HG02763 (cell line): Measurements from ENCODE around the gene CEBPA.

Source experiments
- ATAC-seq: cut with Tn5 transposase; IDR thresholded peaks from one replicate; pipeline ENCODE4 v1.9.1; 2021; ENCODE audit warnings: mild to moderate bottlenecking, moderate library complexity; ENCODE audit not compliant: unreplicated experiment

Gene CEBPA

GRCh38 chr19:33252418-33252962 is 49.8 kb downstream of the CEBPA start:
- ATAC-seq = no peak

DNA sequence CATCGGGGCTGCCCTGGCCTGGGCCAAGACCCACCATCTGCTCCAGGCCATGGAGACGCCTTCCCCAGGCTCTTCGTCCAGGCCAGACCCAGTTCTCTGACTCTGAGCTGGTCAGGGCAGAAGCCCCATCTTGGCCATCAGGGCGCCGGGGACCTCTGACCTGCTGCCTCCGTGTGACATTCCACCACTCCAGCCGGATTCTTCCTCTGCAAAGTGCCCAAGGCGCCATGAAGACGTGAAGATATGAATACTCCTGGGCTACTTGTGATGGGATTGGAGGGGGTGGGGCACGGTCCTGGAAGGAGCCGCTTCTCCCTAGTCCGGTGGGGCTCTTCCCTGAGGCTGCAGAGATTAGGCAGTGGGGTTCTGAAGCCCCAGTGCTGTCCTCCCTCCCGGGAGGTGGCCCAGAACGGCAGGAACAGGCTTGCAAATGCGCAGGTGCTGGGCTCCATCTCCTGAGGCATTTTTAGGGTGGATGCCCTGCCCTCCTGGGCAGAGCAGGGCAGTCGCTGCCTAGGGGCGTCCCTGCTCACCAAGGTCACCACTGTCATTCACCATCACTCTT is 50.7 kb downstream of the CEBPA start:
- ATAC-seq = no peak

- no peak for ATAC-seq
Measured at GRCh38 chr19:33251076-33251475, 51.3 kb downstream of the CEBPA start.

- ATAC-seq = no peak
Measured at GRCh38 chr19:33250500-33250899, 51.8 kb downstream of the CEBPA start.
